ENCODE measurements around the gene HS3ST4. TPM values are rescaled to one million over a fixed set of nuclear protein-coding genes. Genes with fewer than 3 reads are reported as not detected.

Gene HS3ST4
- total and polyA plus RNA-seq, 2 of the 8 experiments (the other 6 are each of a cell fraction or from before 2014, with no cell fraction given) = 1.9 to 3.3 TPM

DNA sequence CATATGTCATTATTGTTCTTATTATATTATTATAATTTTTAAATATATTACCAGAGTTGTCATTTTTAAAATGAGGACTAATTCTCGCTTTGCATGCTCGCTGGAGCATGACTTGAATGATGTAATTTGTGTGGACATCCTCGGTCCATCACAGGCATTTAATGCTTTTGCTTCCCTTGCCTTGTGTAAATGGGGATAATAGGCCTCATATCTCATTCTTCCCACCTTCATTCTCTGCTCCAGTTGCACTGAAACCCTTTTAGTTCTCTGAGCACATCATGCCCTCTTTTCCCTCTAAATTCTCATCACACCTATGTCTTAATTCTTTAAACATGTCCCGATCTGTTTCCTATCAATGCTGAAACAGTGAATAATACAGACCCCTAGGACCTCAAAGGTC, 285.4 kb downstream of the HS3ST4 start:
- Histone ChIP-seq H3K18ac (ENCODE audit: extremely low read depth, low read length) (no peak overlapping the region), H3K79me2 (ENCODE audit: control insufficient read depth in 1 of 2, insufficient read depth in 2 of 2, low read length in 2 of 2) (no peaks in the 10 kb centered on the region), H4K20me1 (replicated peaks in 1 of 2; ENCODE audit: control insufficient read depth in 1 of 2, insufficient read depth in 2 of 2, low read length in 2 of 2) (no peaks in the 10 kb centered on the region), H2AFZ (ENCODE audit: low read length) (no peak overlapping the region), H2BK15ac (ENCODE audit: low read length) (no peak overlapping the region), H2BK12ac (ENCODE audit: low read depth, low read length) (no peak overlapping the region), H3K36me3 (ENCODE audit: control insufficient read depth in 2 of 4, insufficient read depth in 4 of 4, low read length in 3 of 4) (no peaks in the 10 kb centered on the region), H3K27ac (ENCODE audit: low read depth, low read length) (no peak overlapping the region), H3K4me2 (ENCODE audit: insufficient read depth in 1 of 2, low read depth in 2 of 2, low read length in 2 of 2) (no peak overlapping the region), H3K4ac (replicated peaks; ENCODE audit: insufficient read length, low read depth, low read length) (no peak overlapping the region), H4K5ac (ENCODE audit: insufficient read length, low read depth, low read length) (no peak overlapping the region), H2AK5ac (ENCODE audit: low read depth, low read length) (no peak overlapping the region), H3K9me3 (ENCODE audit: insufficient read depth in 2 of 2, low read depth in 1 of 2, low read length in 1 of 2) (0 out of 4 replicates have a peak, but pooled peaks cover 0 to 2% of the 10 kb centered on the region in 2 experiments), H4K91ac (replicated peaks; ENCODE audit: insufficient read length, low read length) (no peak overlapping the region), H2BK120ac (replicated peaks; ENCODE audit: low read depth, low read length) (no peak overlapping the region), H2BK5ac (ENCODE audit: low read depth, low read length) (no peak overlapping the region), H3K9ac (replicated peaks in 1 of 4; ENCODE audit: extremely low read depth in 1 of 4, low read depth in 3 of 4, low read length in 3 of 4) (no peak overlapping the region), H3K27me3 (replicated peaks in 1 of 4; ENCODE audit: control insufficient read depth in 3 of 4, extremely low read depth in 1 of 4, insufficient read depth in 3 of 4, low read length in 3 of 4) (no peaks in the 10 kb centered on the region), H3K23me2 (ENCODE audit: low read depth, low read length) (no peaks in the 10 kb centered on the region; the same call in 1 of the 2 replicates), H2BK20ac (ENCODE audit: low read length) (no peak overlapping the region), H3K4me3 (ENCODE audit: extremely low read depth in 1 of 4, insufficient read depth in 2 of 4, low read depth in 3 of 4, low read length in 4 of 4) (no peak overlapping the region), H3K14ac (ENCODE audit: insufficient read length) (no peak overlapping the region), H3K79me1 (ENCODE audit: low read depth, low read length) (no peaks in the 10 kb centered on the region; the same call in 1 of the 2 replicates), H3K23ac (ENCODE audit: insufficient read length) (no peak overlapping the region), H4K8ac (ENCODE audit: extremely low read depth, insufficient read depth, low read length) (no peak overlapping the region), H3K4me1 (replicated peaks in 1 of 4; ENCODE audit: control insufficient read depth in 3 of 4, insufficient read depth in 4 of 4, low read length in 3 of 4) (0 out of 7 replicates have a peak, but pooled peaks cover 0 to 4% (median 0%) of the 10 kb centered on the region in 4 experiments), H3K56ac (replicated peaks; ENCODE audit: insufficient read length, low read depth, low read length) (no peak overlapping the region)
- no peak for DNase-seq (ENCODE audit: low read depth in 1 of 2, low spot score in 2 of 2)
- WGBS, 2 experiments (ENCODE audit: extremely low coverage in 1 of 2, insufficient coverage in 1 of 2, insufficient read length in 1 of 2, insufficient replicate concordance in 2 of 2, low coverage in 1 of 2, low lambda C conversion rate in 2 of 2, missing lambda C conversion rate in 1 of 2) = 86% methylated on average over 4 of the region's 4 CpGs; no CpG with 5 or more reads in 1 of the 2 experiments
- no peak for FAIRE-seq
- POLR2A ChIA-PET (ENCODE audit: partially characterized antibody) = no interaction called here
- TF ChIP-seq, protein P1, sequence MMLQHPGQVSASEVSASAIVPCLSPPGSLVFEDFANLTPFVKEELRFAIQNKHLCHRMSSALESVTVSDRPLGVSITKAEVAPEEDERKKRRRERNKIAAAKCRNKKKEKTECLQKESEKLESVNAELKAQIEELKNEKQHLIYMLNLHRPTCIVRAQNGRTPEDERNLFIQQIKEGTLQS (IDR thresholded peaks at IDR 0.05; ENCODE audit: insufficient read depth, low read depth, low read length) = no peak
- no peak for TF ChIP-seq BACH1 (IDR thresholded peaks at IDR 0.05; ENCODE audit: low read length)
- TF ChIP-seq CEBPB (IDR thresholded peaks at IDR 0.05; ENCODE audit: low read depth, low read length) = no peak
- CTCF ChIA-PET (ENCODE audit: partially characterized antibody) = interaction anchor here (0.6 to 0.8 kb wide), 2 partner anchors 17 to 25 kb away, joined by 4 read pairs; no protein-coding TSS in a partner anchor
